H1 (cell line): Measurements from ENCODE around the gene RGS16. TPM values are rescaled to one million over a fixed set of nuclear protein-coding genes. Genes with fewer than 3 reads are reported as not detected.

Source experiments
- CTCF ChIA-PET: fragments of 300-600 bp; sonication (Branson Sonifier 250); formaldehyde crosslinking; loops from one replicate; lab custom pipeline; 2021; ENCODE audit not compliant: partially characterized antibody; lab: Charles Lee
- POLR2A ChIA-PET: fragments of 300-600 bp; sonication (Branson Sonifier 250); formaldehyde crosslinking; loops from one replicate; lab custom pipeline; 2021; ENCODE audit warnings: inconsistent platforms; ENCODE audit not compliant: partially characterized antibody; lab: Charles Lee
- DNase-seq, 2 experiments: peaks; one replicate each; pipeline versions ENCODE4 v3.0.0 to v3.0.0-alpha.2; 2010 to 2022; ENCODE audit warnings: low spot score in 2 of 2, low read depth in 1 of 2, mixed read lengths in 1 of 2
- FAIRE-seq: peaks from 2 replicates; lab custom pipeline; 2011; peaks lifted over from hg19 to GRCh38; lab: Jason Lieb, UNC
- H2AFZ ChIP-seq: 2 replicates; pipeline ENCODE4 v1.8.1; 2012; ENCODE audit warnings: low read length, inconsistent platforms
- H2AK5ac ChIP-seq: 2 replicates; pipeline ENCODE4 v1.6.1; 2013; ENCODE audit warnings: low read depth, low read length
- H2BK120ac ChIP-seq: replicated peaks from 2 replicates; pipeline ENCODE3; 2013; ENCODE audit warnings: low read depth, low read length, inconsistent platforms
- H2BK12ac ChIP-seq: 2 replicates; pipeline ENCODE4 v1.6.1; 2013; ENCODE audit warnings: low read depth, low read length
- H2BK15ac ChIP-seq: 2 replicates; pipeline ENCODE4 v1.6.1; 2013; ENCODE audit warnings: low read length
- H2BK20ac ChIP-seq: 2 replicates; pipeline ENCODE4 v1.6.1; 2013; ENCODE audit warnings: low read length
- H2BK5ac ChIP-seq: 2 replicates; pipeline ENCODE4 v1.6.1; 2013; ENCODE audit warnings: low read depth, low read length
- H3K14ac ChIP-seq: 2 replicates; pipeline ENCODE4 v1.6.1; 2013; ENCODE audit warnings: inconsistent platforms; ENCODE audit not compliant: insufficient read length
- H3K18ac ChIP-seq: 2 replicates; pipeline ENCODE4 v1.6.1; 2013; ENCODE audit warnings: low read length; ENCODE audit errors: extremely low read depth
- H3K23ac ChIP-seq: 2 replicates; pipeline ENCODE4 v1.6.1; 2013; ENCODE audit warnings: inconsistent platforms; ENCODE audit not compliant: insufficient read length
- H3K23me2 ChIP-seq: 2 replicates; pipeline ENCODE4 v1.6.1; 2013; ENCODE audit warnings: low read depth, low read length
- H3K27ac ChIP-seq: 2 replicates; pipeline ENCODE4 v1.6.1; 2011; ENCODE audit warnings: low read depth, low read length, inconsistent platforms
- H3K27me3 ChIP-seq, 4 experiments: replicated peaks in 1 of 4; 1 replicate in 1 of 4; 2 replicates in 3 of 4; pipeline versions ENCODE4 v1.6.1 to v1.8.1; 2011 to 2013; ENCODE audit warnings: low read length in 3 of 4, mild to moderate bottlenecking in 3 of 4, inconsistent platforms in 2 of 4, mixed read lengths in 2 of 4, moderate library complexity in 1 of 4; ENCODE audit not compliant: control insufficient read depth in 3 of 4, insufficient read depth in 3 of 4; ENCODE audit errors: extremely low read depth in 1 of 4
- H3K36me3 ChIP-seq, 4 experiments: 2 replicates each; pipeline versions ENCODE4 v1.6.1 to v1.8.1; 2011 to 2013; ENCODE audit warnings: mild to moderate bottlenecking in 4 of 4, low read length in 3 of 4, moderate library complexity in 2 of 4, control low read depth in 1 of 4, inconsistent platforms in 1 of 4; ENCODE audit not compliant: insufficient read depth in 4 of 4, control insufficient read depth in 2 of 4
- H3K4ac ChIP-seq: replicated peaks from 2 replicates; pipeline ENCODE3; 2013; ENCODE audit warnings: low read length, low read depth, mixed read lengths, inconsistent platforms; ENCODE audit not compliant: insufficient read length
- H3K4me1 ChIP-seq, 4 experiments: replicated peaks in 1 of 4; 1 replicate in 1 of 4; 2 replicates in 3 of 4; pipeline versions ENCODE4 v1.6.1 to v1.8.1; 2011 to 2013; ENCODE audit warnings: low read length in 3 of 4, inconsistent platforms in 2 of 4, mixed read lengths in 1 of 4; ENCODE audit not compliant: insufficient read depth in 4 of 4, control insufficient read depth in 3 of 4
- H3K4me2 ChIP-seq, 2 experiments: 2 replicates each; pipeline versions ENCODE4 v1.6.1 to v1.8.1; 2011 to 2013; ENCODE audit warnings: low read depth in 2 of 2, low read length in 2 of 2, control low read depth in 1 of 2, inconsistent platforms in 1 of 2, mild to moderate bottlenecking in 1 of 2; ENCODE audit not compliant: insufficient read depth in 1 of 2
- H3K4me3 ChIP-seq, 4 experiments: fragments of 200-600, 300-600 bp in 1 of 4; sonication (generic), shearing (Covaris generic), sonication (Bioruptor Twin) in 1 of 4; 2 replicates each; pipeline versions ENCODE4 v1.5.1 to v1.8.1; 2011 to 2016; ENCODE audit warnings: low read length in 4 of 4, low read depth in 3 of 4, control low read depth in 2 of 4, inconsistent platforms in 2 of 4, mild to moderate bottlenecking in 2 of 4, mixed read lengths in 1 of 4, moderate library complexity in 1 of 4; ENCODE audit not compliant: insufficient read depth in 2 of 4; ENCODE audit errors: extremely low read depth in 1 of 4
- H3K56ac ChIP-seq: replicated peaks from 2 replicates; pipeline ENCODE3; 2013; ENCODE audit warnings: low read depth, mild to moderate bottlenecking, mixed read lengths, low read length, inconsistent platforms; ENCODE audit not compliant: insufficient read length
- H3K79me1 ChIP-seq: 2 replicates; pipeline ENCODE4 v1.6.1; 2013; ENCODE audit warnings: low read depth, low read length, control low read depth
- H3K79me2 ChIP-seq, 2 experiments: 2 replicates each; pipeline versions ENCODE4 v1.6.1 to v1.8.1; 2012 to 2013; ENCODE audit warnings: low read length in 2 of 2, mild to moderate bottlenecking in 2 of 2, inconsistent platforms in 1 of 2; ENCODE audit not compliant: insufficient read depth in 2 of 2, control insufficient read depth in 1 of 2
- H3K9ac ChIP-seq, 4 experiments: replicated peaks in 1 of 4; 1 replicate in 1 of 4; 2 replicates in 3 of 4; pipeline versions ENCODE4 v1.6.1 to v1.8.1; 2011 to 2013; ENCODE audit warnings: low read depth in 3 of 4, low read length in 3 of 4, control low read depth in 2 of 4, mild to moderate bottlenecking in 2 of 4, moderate library complexity in 2 of 4, inconsistent platforms in 1 of 4; ENCODE audit errors: extremely low read depth in 1 of 4
- H3K9me3 ChIP-seq, 2 experiments: 2 replicates each; pipeline versions ENCODE4 v1.6.1 to v1.8.1; 2012 to 2013; ENCODE audit warnings: mild to moderate bottlenecking in 2 of 2, moderate library complexity in 2 of 2, control low read depth in 1 of 2, inconsistent platforms in 1 of 2, low read depth in 1 of 2, low read length in 1 of 2, mixed read lengths in 1 of 2; ENCODE audit not compliant: insufficient read depth in 2 of 2
- H4K20me1 ChIP-seq, 2 experiments: replicated peaks in 1 of 2; 2 replicates each; pipeline versions ENCODE3 to v1.8.1; 2011 to 2013; ENCODE audit warnings: inconsistent platforms in 2 of 2, low read length in 2 of 2, mild to moderate bottlenecking in 1 of 2; ENCODE audit not compliant: insufficient read depth in 2 of 2, control insufficient read depth in 1 of 2
- H4K5ac ChIP-seq: 2 replicates; pipeline ENCODE4 v1.6.1; 2013; ENCODE audit warnings: low read length, low read depth, mixed read lengths, inconsistent platforms; ENCODE audit not compliant: insufficient read length
- H4K8ac ChIP-seq: 2 replicates; pipeline ENCODE4 v1.8.0; 2013; ENCODE audit warnings: mild to moderate bottlenecking, moderate library complexity, low read length, inconsistent platforms; ENCODE audit not compliant: insufficient read depth; ENCODE audit errors: extremely low read depth
- H4K91ac ChIP-seq: replicated peaks from 2 replicates; pipeline ENCODE3; 2013; ENCODE audit warnings: low read length, mixed read lengths, inconsistent platforms; ENCODE audit not compliant: insufficient read length
- RFX5 ChIP-seq: IDR thresholded peaks from 2 replicates; pipeline ENCODE4 v1.6.1; 2011; ENCODE audit warnings: low read depth, low read length, improper control_type of control experiment, borderline replicate concordance
- polyA plus RNA-seq, 7 experiments: library from polyadenylated mRNA; depleted of rRNA in 3 of 7; stranded (reverse) in 5 of 7; unstranded in 2 of 7; fragments of >200 nt in 5 of 7; fragments of 200-250 nt in 2 of 7; gene quantifications; 1 replicate in 5 of 7; 2 replicates in 1 of 7; 4 replicates in 1 of 7; pipeline versions ENCODE4 v1.2.1 to v1.2.3, GENCODE V29; 2011 to 2013; ENCODE audit warnings: missing spikeins in 2 of 7, mixed read lengths in 2 of 7
- total RNA-seq: library from RNA; stranded (reverse); fragmentation: NEBNext Ultra II Directional; extraction: Animal tissue kit (Norgen Biotek cat#: 25700); gene quantifications from 2 replicates; pipeline ENCODE4 v1.2.1, GENCODE V29; 2021
- TF ChIP-seq, protein P1 (sequence below), 3 experiments: IDR thresholded peaks; 1 replicate in 2 of 3; 2 replicates in 1 of 3; pipeline versions ENCODE4 v1.5.1 to v1.6.1; 2011; ENCODE audit warnings: low read length in 3 of 3, mild to moderate bottlenecking in 3 of 3, inconsistent platforms in 2 of 3, low read depth in 1 of 3, moderate library complexity in 1 of 3; ENCODE audit not compliant: insufficient read depth in 1 of 3; ENCODE audit errors: control extremely low read depth in 1 of 3

Gene RGS16
- total and polyA plus RNA-seq, 2 of the 8 experiments (the other 6 are each of a cell fraction or from before 2014, with no cell fraction given), result 5.7 to 9.8 TPM

DNA sequence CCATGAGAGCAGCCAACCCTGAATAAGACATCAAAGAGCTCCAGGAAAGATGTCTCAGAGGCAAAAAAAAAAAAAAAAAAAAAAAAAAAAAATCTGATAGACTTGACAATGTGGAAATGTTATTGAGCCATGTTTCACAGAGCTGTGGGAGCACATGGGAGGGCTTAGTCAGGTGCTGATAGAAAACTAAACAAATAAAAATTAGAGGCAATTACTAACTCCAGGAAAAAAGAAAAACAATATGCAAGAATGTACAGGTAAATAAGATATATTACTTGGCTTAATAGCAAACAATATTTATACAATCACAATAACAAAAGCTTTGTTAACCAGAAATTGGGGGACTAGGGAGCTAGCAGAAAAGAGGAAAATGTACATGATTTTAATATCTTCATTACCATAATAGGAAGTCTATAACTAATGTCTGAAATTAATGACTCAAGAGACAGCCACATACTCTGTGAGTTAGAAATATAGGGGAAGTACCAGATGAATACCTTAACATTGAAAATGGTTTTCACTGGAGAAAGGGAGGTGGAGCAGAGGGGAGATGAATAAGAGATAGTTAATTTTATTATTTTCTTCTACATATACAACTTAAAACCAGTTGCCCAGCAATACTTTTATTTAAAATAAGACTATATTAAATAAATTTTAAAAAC is 16.9 kb upstream of the RGS16 start:
- H3K23me2 ChIP-seq, result peaks cover 3% of the 10 kb centered on the region
- H3K56ac ChIP-seq, result no peak overlapping the region
- no peaks in the 10 kb centered on the region for H3K79me2 ChIP-seq
- H2AFZ ChIP-seq, result no peak overlapping the region
- H3K9ac ChIP-seq, result no peak overlapping the region
- no peak overlapping the region for H2AK5ac ChIP-seq
- no peak overlapping the region for H4K91ac ChIP-seq
- ChIA-PET POLR2A (interaction anchor here (0.6 to 11.9 kb wide), 2 partner anchors 19 to 82 kb away, joined by 3 to 231 read pairs; partner anchors contain the start of gene RGS16), CTCF (interaction anchor here (0.6 to 37.1 kb wide), 5 partner anchors 16 to 170 kb away, joined by 3 to 1131 read pairs (median 4); partner anchors contain the start of gene NPL)
- no peak overlapping the region for H2BK15ac ChIP-seq
- no peak overlapping the region for H3K14ac ChIP-seq
- no peak overlapping the region for H3K18ac ChIP-seq
- H3K4me2 ChIP-seq, result no peak overlapping the region
- H4K20me1 ChIP-seq, result no peaks in the 10 kb centered on the region
- DNase-seq, result no peak
- FAIRE-seq, result no peak
- H2BK5ac ChIP-seq, result no peak overlapping the region
- H3K23ac ChIP-seq, result no peak overlapping the region
- H3K4me3 ChIP-seq, result no peak overlapping the region
- H3K27me3 ChIP-seq, result peaks cover 0 to 4% (median 2%) of the 10 kb centered on the region in 4 experiments; a peak in 2 of 7 replicates
- H4K5ac ChIP-seq, result no peak overlapping the region
- H2BK120ac ChIP-seq, result no peak overlapping the region
- TF ChIP-seq, protein P1, sequence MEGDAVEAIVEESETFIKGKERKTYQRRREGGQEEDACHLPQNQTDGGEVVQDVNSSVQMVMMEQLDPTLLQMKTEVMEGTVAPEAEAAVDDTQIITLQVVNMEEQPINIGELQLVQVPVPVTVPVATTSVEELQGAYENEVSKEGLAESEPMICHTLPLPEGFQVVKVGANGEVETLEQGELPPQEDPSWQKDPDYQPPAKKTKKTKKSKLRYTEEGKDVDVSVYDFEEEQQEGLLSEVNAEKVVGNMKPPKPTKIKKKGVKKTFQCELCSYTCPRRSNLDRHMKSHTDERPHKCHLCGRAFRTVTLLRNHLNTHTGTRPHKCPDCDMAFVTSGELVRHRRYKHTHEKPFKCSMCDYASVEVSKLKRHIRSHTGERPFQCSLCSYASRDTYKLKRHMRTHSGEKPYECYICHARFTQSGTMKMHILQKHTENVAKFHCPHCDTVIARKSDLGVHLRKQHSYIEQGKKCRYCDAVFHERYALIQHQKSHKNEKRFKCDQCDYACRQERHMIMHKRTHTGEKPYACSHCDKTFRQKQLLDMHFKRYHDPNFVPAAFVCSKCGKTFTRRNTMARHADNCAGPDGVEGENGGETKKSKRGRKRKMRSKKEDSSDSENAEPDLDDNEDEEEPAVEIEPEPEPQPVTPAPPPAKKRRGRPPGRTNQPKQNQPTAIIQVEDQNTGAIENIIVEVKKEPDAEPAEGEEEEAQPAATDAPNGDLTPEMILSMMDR (IDR thresholded peaks at IDR 0.05; ENCODE audit: control extremely low read depth in 1 of 3, insufficient read depth in 1 of 3, low read depth in 1 of 3, low read length in 3 of 3), result no peak
- no peak for TF ChIP-seq RFX5
- H2BK12ac ChIP-seq, result no peak overlapping the region
- H4K8ac ChIP-seq, result no peak overlapping the region
- no peaks in the 10 kb centered on the region for H3K9me3 ChIP-seq
- H3K4me1 ChIP-seq, result peaks cover 5 to 19% (median 14%) of the 10 kb centered on the region in 4 experiments
- no peak overlapping the region for H3K4ac ChIP-seq
- H3K79me1 ChIP-seq, result no peaks in the 10 kb centered on the region
- H2BK20ac ChIP-seq, result no peak overlapping the region
- no peak overlapping the region for H3K27ac ChIP-seq
- H3K36me3 ChIP-seq, result no peaks in the 10 kb centered on the region
